RWPE2 (cell line): ENCODE results near the gene GJA5.

Source experiments
- ATAC-seq: fragments of 200-7000 bp; cut with Tn5 transposase; 3 replicates; pipeline ENCODE4 v1.9.1; 2021; ENCODE audit warnings: low read depth
- DNase-seq: peaks from one replicate; pipeline ENCODE4 v3.0.0-alpha.2; 2020; ENCODE audit warnings: low spot score
- H3K27ac ChIP-seq: fragments of 450-650 bp; 2 replicates; pipeline ENCODE4 v1.5.1; 2017; ENCODE audit warnings: mild to moderate bottlenecking; ENCODE audit not compliant: poor library complexity, severe bottlenecking
- H3K27me3 ChIP-seq: fragments of 250-450 bp; sonication (Bioruptor Pico); 2 replicates; pipeline ENCODE4 v1.5.1; 2021; ENCODE audit warnings: mild to moderate bottlenecking, moderate library complexity; ENCODE audit not compliant: insufficient read depth, poor library complexity, severe bottlenecking
- H3K36me3 ChIP-seq: fragments of 250-450 bp; sonication (Bioruptor Pico); 2 replicates; pipeline ENCODE4 v1.5.1; 2020; ENCODE audit warnings: low read depth, mild to moderate bottlenecking, moderate library complexity
- H3K4me1 ChIP-seq: fragments of 250-450 bp; sonication (Bioruptor Pico); 2 replicates; pipeline ENCODE4 v1.5.1; 2021; ENCODE audit warnings: mild to moderate bottlenecking, moderate library complexity; ENCODE audit not compliant: insufficient read depth, poor library complexity, severe bottlenecking
- H3K4me3 ChIP-seq: fragments of 250-450 bp; sonication (Bioruptor Pico); 2 replicates; pipeline ENCODE4 v1.5.1; 2021; ENCODE audit warnings: mild to moderate bottlenecking, moderate library complexity; ENCODE audit not compliant: severe bottlenecking
- H3K9me3 ChIP-seq: fragments of 250-450 bp; sonication (Bioruptor Pico); 2 replicates; pipeline ENCODE4 v1.5.1; 2021; ENCODE audit warnings: mild to moderate bottlenecking, moderate library complexity; ENCODE audit not compliant: severe bottlenecking
- CTCF ChIP-seq: fragments of 450-650 bp; IDR thresholded peaks from one replicate; pipeline ENCODE4 v1.5.1; 2017; ENCODE audit warnings: mild to moderate bottlenecking, moderate library complexity; ENCODE audit not compliant: poor library complexity, severe bottlenecking

The GJA5 gene

DNA sequence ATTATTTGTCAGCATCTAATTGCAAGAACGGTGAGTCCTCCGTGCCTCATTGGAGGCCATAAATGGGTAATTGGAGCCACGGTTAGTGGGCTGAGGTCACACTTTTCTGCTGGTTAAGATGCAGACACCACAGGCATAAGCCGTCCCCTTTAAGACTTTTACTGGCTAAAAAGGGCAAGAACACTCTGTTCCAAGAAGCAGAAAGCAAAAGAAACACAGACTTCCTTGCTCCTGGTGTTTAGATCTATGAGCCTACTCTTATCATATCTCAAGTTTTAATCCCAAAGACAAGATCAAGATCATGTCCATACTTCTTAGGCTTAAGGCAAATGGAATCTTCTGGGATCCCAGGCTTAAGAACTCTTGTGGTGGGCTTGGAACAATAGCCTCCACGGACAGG lies 17.3 kb upstream of the GJA5 start:
- no peaks in the 10 kb centered on the region for H3K27me3 ChIP-seq
- ATAC-seq = no peak
- no peak for TF ChIP-seq CTCF
- no peaks in the 10 kb centered on the region for H3K36me3 ChIP-seq
- no peak overlapping the region for H3K4me3 ChIP-seq
- no peaks in the 10 kb centered on the region for H3K9me3 ChIP-seq
- H3K4me1 ChIP-seq = no peaks in the 10 kb centered on the region
- no peak overlapping the region for H3K27ac ChIP-seq
- DNase-seq = no peak

DNA sequence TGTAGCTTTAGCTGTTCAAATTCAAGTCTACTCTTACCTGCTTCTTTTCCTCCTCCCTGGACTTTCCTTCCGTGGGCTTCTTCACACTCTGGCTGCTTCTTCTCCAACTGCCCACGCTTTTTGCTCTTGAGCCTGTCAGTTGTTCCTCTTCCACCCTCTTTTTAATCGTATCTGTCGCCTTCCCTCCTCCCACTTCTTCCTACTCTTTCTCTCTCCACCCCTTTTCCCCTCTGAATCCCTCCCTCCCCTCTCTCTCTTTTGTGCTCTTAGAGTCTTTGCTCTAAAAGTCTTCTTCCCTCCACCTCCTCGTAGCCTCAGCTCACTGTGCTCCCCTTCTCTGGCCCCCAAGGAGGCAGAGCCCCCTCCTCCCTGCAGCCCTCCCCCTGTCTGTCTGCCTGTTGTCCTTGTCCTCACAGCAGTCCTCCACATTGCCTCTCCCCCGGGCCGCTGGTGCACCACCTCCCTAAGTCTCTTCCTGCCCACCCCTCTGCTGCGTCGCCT lies 12.9 kb upstream of the GJA5 start:
- Histone ChIP-seq H3K36me3 (no peaks in the 10 kb centered on the region), H3K9me3 (no peaks in the 10 kb centered on the region), H3K27me3 (no peaks in the 10 kb centered on the region), H3K27ac (no peak overlapping the region), H3K4me1 (no peaks in the 10 kb centered on the region), H3K4me3 (no peak overlapping the region)
- ATAC-seq (no peak), DNase-seq (no peak)
- no peak for TF ChIP-seq CTCF

DNA sequence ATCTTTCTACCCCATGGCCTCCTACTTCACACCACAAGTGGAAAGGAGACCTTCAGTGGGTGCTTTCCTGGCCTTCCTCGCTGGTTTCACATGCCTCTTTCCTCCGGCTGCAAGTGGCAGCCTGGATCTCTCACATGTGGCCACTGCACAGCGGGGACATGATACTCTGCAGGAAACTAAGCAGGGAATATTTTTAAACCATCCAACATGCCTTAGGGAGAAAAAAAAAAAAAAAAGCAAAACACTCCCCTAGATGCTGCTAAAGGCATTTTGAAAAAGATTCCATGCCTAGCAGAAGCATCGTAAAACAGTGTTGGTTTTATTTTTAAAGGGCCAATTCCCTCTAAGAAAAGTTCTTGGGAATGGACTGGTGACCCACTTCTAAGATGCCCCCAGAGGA lies 12.2 kb upstream of the GJA5 start:
- Histone ChIP-seq H3K4me1 (no peaks in the 10 kb centered on the region), H3K36me3 (no peaks in the 10 kb centered on the region), H3K9me3 (no peaks in the 10 kb centered on the region), H3K27ac (no peak overlapping the region), H3K4me3 (no peak overlapping the region), H3K27me3 (no peaks in the 10 kb centered on the region)
- no peak for TF ChIP-seq CTCF
- DNase-seq (no peak), ATAC-seq (no peak)

GRCh38 chr1:147771226-147772125 lies 11.1 kb upstream of the GJA5 start:
- Histone ChIP-seq H3K27me3 (no peaks in the 10 kb centered on the region), H3K4me3 (no peak overlapping the region), H3K27ac (no peak overlapping the region), H3K4me1 (no peaks in the 10 kb centered on the region), H3K9me3 (no peaks in the 10 kb centered on the region), H3K36me3 (no peaks in the 10 kb centered on the region)
- no peak for TF ChIP-seq CTCF
- DNase-seq = no peak
- peak; percentile 70; the same call in 2 of the 3 replicates for ATAC-seq

DNA sequence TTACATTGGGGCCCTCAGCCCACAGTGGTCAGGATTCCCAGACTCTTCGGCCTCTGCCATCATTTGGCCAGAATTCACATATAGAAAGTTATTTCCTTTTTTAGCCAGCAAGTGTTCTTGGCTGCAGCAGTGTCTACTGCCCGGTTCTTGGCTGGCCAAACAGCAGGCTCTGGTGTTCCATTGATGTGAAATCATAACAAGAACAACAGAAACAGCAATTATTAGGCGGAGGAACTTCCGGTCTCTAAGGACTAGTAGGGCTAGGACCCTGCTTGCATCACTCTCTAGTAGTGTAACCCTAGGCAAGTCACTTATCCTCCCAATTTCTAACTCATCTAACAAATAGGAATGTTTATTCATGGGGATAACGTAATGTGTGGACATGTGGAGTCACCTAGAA lies 8.7 kb upstream of the GJA5 start:
- no peak overlapping the region for H3K4me3 ChIP-seq
- no peak for DNase-seq
- no peak for TF ChIP-seq CTCF
- H3K27me3 ChIP-seq = no peaks in the 10 kb centered on the region
- H3K9me3 ChIP-seq = no peaks in the 10 kb centered on the region
- H3K4me1 ChIP-seq = no peaks in the 10 kb centered on the region
- no peak for ATAC-seq
- no peaks in the 10 kb centered on the region for H3K36me3 ChIP-seq
- H3K27ac ChIP-seq = no peak overlapping the region
